IMR-90 (cell line): ENCODE data around the gene HYAL1. TPM values are rescaled to one million over a fixed set of nuclear protein-coding genes. Genes with fewer than 3 reads are reported as not detected.

Experiments used
- ATAC-seq: fragments of 200-7000 bp; cut with Tn5 transposase; 2 replicates; pipeline ENCODE4 v1.9.1; 2020; ENCODE audit warnings: low read depth, mild to moderate bottlenecking, moderate library complexity
- BruUV-seq: library from RNA; stranded (reverse); fragments of 400-500 nt; replicated peaks from 2 replicates; lab custom pipeline; 2021; lab: Mats Ljungman, UMichigan
- CTCF ChIA-PET: fragments of 300-600 bp; formaldehyde crosslinking; extraction: SDS; loops from one replicate; lab custom pipeline; 2021; ENCODE audit warnings: antibody characterized with exemption; lab: Yijun Ruan, JAX
- POLR2A ChIA-PET: fragments of 300-600 bp; sonication (Branson Sonifier 250); formaldehyde crosslinking; loops from one replicate; lab custom pipeline; 2022; ENCODE audit warnings: antibody characterized with exemption; ENCODE audit not compliant: unreplicated experiment; lab: Charles Lee
- DNase-seq: peaks from one replicate; pipeline ENCODE4 v3.0.0; 2013
- H2AFZ ChIP-seq: replicated peaks from 2 replicates; pipeline ENCODE3; 2013; ENCODE audit warnings: low read length, mild to moderate bottlenecking; ENCODE audit not compliant: poor library complexity
- H2AK5ac ChIP-seq: 2 replicates; pipeline ENCODE4 v1.6.1; 2013; ENCODE audit warnings: low read depth, low read length, inconsistent platforms
- H2AK9ac ChIP-seq: replicated peaks from 2 replicates; pipeline ENCODE3; 2013; ENCODE audit warnings: mild to moderate bottlenecking, low read depth, low read length, moderate library complexity; ENCODE audit not compliant: poor library complexity
- H2BK120ac ChIP-seq: 2 replicates; pipeline ENCODE4 v1.6.1; 2013; ENCODE audit warnings: low read depth, low read length, inconsistent platforms
- H2BK15ac ChIP-seq: 3 replicates; pipeline ENCODE4 v1.6.1; 2013; ENCODE audit warnings: low read depth, low read length, inconsistent platforms
- H2BK20ac ChIP-seq: 2 replicates; pipeline ENCODE4 v1.6.1; 2013; ENCODE audit warnings: low read depth, mild to moderate bottlenecking, inconsistent platforms, low read length, moderate library complexity
- H2BK5ac ChIP-seq: 2 replicates; pipeline ENCODE4 v1.6.1; 2013; ENCODE audit warnings: mild to moderate bottlenecking, low read depth, low read length, inconsistent platforms; ENCODE audit not compliant: poor library complexity, severe bottlenecking
- H3K14ac ChIP-seq: replicated peaks from 2 replicates; pipeline ENCODE4 v1.6.1; 2013; ENCODE audit warnings: low read depth, low read length, inconsistent platforms
- H3K18ac ChIP-seq: 2 replicates; pipeline ENCODE4 v1.6.1; 2013; ENCODE audit warnings: low read depth, low read length, control low read depth
- H3K23ac ChIP-seq: 2 replicates; pipeline ENCODE4 v1.6.1; 2013; ENCODE audit warnings: low read depth, low read length, inconsistent platforms
- H3K27ac ChIP-seq: 2 replicates; pipeline ENCODE4 v1.5.1; 2013; ENCODE audit warnings: mild to moderate bottlenecking, control low read depth, low read length; ENCODE audit not compliant: insufficient read depth
- H3K27me3 ChIP-seq: 2 replicates; pipeline ENCODE4 v1.6.1; 2013; ENCODE audit warnings: low read length; ENCODE audit not compliant: control insufficient read depth, insufficient read depth
- H3K36me3 ChIP-seq: 2 replicates; pipeline ENCODE4 v1.6.1; 2013; ENCODE audit warnings: low read length, mixed read lengths; ENCODE audit not compliant: control insufficient read depth, insufficient read depth
- H3K4ac ChIP-seq: 2 replicates; pipeline ENCODE4 v1.6.1; 2013; ENCODE audit warnings: low read depth, low read length, inconsistent platforms
- H3K4me1 ChIP-seq: 2 replicates; pipeline ENCODE4 v1.6.1; 2013; ENCODE audit warnings: low read length, mixed read lengths; ENCODE audit not compliant: control insufficient read depth, insufficient read depth
- H3K4me2 ChIP-seq: 2 replicates; pipeline ENCODE4 v1.6.1; 2013; ENCODE audit warnings: low read depth, mild to moderate bottlenecking, control low read depth, low read length, moderate library complexity
- H3K4me3 ChIP-seq: 2 replicates; pipeline ENCODE4 v1.5.1; 2013; ENCODE audit warnings: low read depth, mild to moderate bottlenecking, control low read depth, low read length, moderate library complexity; ENCODE audit not compliant: insufficient read depth
- H3K56ac ChIP-seq: 2 replicates; pipeline ENCODE4 v1.6.1; 2013; ENCODE audit warnings: low read length, inconsistent platforms; ENCODE audit not compliant: insufficient read depth; ENCODE audit errors: extremely low read depth
- H3K79me1 ChIP-seq, 2 experiments: 2 replicates each; pipeline ENCODE4 v1.6.1; 2013; ENCODE audit warnings: low read length in 2 of 2, inconsistent platforms in 1 of 2, low read depth in 1 of 2
- H3K9ac ChIP-seq: 2 replicates; pipeline ENCODE4 v1.6.1; 2013; ENCODE audit warnings: low read depth, low read length, control low read depth
- H3K9me1 ChIP-seq: 2 replicates; pipeline ENCODE4 v1.6.1; 2013; ENCODE audit warnings: low read length, inconsistent platforms; ENCODE audit not compliant: insufficient read depth
- H3K9me3 ChIP-seq: 2 replicates; pipeline ENCODE4 v1.6.1; 2013; ENCODE audit warnings: low read length; ENCODE audit not compliant: control insufficient read depth, insufficient read depth
- H4K20me1 ChIP-seq: 2 replicates; pipeline ENCODE4 v1.6.1; 2013; ENCODE audit warnings: low read length, inconsistent platforms; ENCODE audit not compliant: insufficient read depth
- H4K5ac ChIP-seq: 2 replicates; pipeline ENCODE4 v1.6.1; 2013; ENCODE audit warnings: mild to moderate bottlenecking, low read depth, low read length, control low read depth
- H4K8ac ChIP-seq, 2 experiments: 2 replicates each; pipeline ENCODE4 v1.6.1; 2013; ENCODE audit warnings: low read depth in 2 of 2, low read length in 2 of 2, control low read depth in 1 of 2, inconsistent platforms in 1 of 2
- H4K91ac ChIP-seq: 2 replicates; pipeline ENCODE4 v1.6.1; 2013; ENCODE audit warnings: low read depth, low read length, inconsistent platforms; ENCODE audit not compliant: insufficient read depth
- BHLHE40 ChIP-seq: fragments of 150-350 bp; IDR thresholded peaks from 2 replicates; pipeline ENCODE4 v1.6.1; 2016; ENCODE audit warnings: mild to moderate bottlenecking, low read depth, low read length
- CEBPB ChIP-seq: IDR thresholded peaks from 2 replicates; pipeline ENCODE4 v1.6.1; 2012; ENCODE audit warnings: low read depth, low read length, improper control_type of control experiment
- CHD1 ChIP-seq: IDR thresholded peaks from 2 replicates; pipeline ENCODE4 v1.6.1; 2012; ENCODE audit warnings: low read depth, low read length, improper control_type of control experiment
- MAZ ChIP-seq: IDR thresholded peaks from 2 replicates; pipeline ENCODE4 v1.6.1; 2012; ENCODE audit warnings: low read depth, mild to moderate bottlenecking, low read length, improper control_type of control experiment, moderate library complexity, borderline replicate concordance
- RAD21 ChIP-seq: IDR thresholded peaks from 2 replicates; pipeline ENCODE4 v1.6.1; 2012; ENCODE audit warnings: low read length, improper control_type of control experiment
- RCOR1 ChIP-seq: IDR thresholded peaks from 2 replicates; pipeline ENCODE4 v1.6.1; 2012; ENCODE audit warnings: mild to moderate bottlenecking, low read length, improper control_type of control experiment; ENCODE audit not compliant: insufficient replicate concordance
- SMC3 ChIP-seq: fragments of 150-350 bp; IDR thresholded peaks from 2 replicates; pipeline ENCODE4 v1.6.1; 2016; ENCODE audit warnings: low read depth, mild to moderate bottlenecking, antibody characterized with exemption, low read length, moderate library complexity
- USF2 ChIP-seq: fragments of 150-350 bp; IDR thresholded peaks from 2 replicates; pipeline ENCODE4 v1.6.1; 2017; ENCODE audit warnings: mild to moderate bottlenecking, antibody characterized with exemption, low read length, low read depth
- WGBS, 2 experiments: methylation state at CpG; one replicate each; pipeline versions ENCODE4 v1.1.5 to v1.1.7; 2013; ENCODE audit warnings: missing lambda C conversion rate in 2 of 2; ENCODE audit not compliant: insufficient read length in 1 of 2; ENCODE audit errors: extremely low coverage in 2 of 2; 5-methylcytosine and 5-hydroxymethylcytosine counted together
- dilution Hi-C: fragments of 300-500 bp; cut with HindIII; formaldehyde crosslinking; loops from one replicate; pipeline ENCODE4 v1.14.3; 2018; ENCODE audit warnings: low sequenced_read_pairs; ENCODE audit not compliant: unreplicated experiment
- in situ Hi-C: fragments of 300-500 bp; cut with MboI; formaldehyde crosslinking; loops from 3 replicates; pipeline ENCODE4 v1.14.3; 2019; ENCODE audit warnings: low sequenced_read_pairs, inconsistent platforms, mixed read lengths
- intact Hi-C: fragments of 100-400 bp; cut with micrococcal nuclease; formaldehyde crosslinking; loops from 2 replicates; pipeline ENCODE4 v1.10.0; 2022
- polyA plus RNA-seq, 3 experiments: library from polyadenylated mRNA; depleted of rRNA; stranded (reverse); fragments of >200 nt; gene quantifications; 2 replicates each; pipeline ENCODE4 v1.2.3, GENCODE V29; 2012; ENCODE audit warnings: low replicate concordance in 1 of 3
- total RNA-seq: library from RNA; depleted of rRNA; stranded (reverse); fragments of >200 nt; gene quantifications from 2 replicates; pipeline ENCODE4 v1.2.3, GENCODE V29; 2012
- TF ChIP-seq, protein P1 (sequence below): fragments of 150-350 bp; IDR thresholded peaks from 2 replicates; pipeline ENCODE4 v1.6.1; 2016; ENCODE audit warnings: low read depth, mild to moderate bottlenecking, low read length, moderate library complexity, borderline replicate concordance
- TF ChIP-seq, protein P2 (sequence below): conservative IDR thresholded peaks from 2 replicates; pipeline ENCODE4 v1.5.1; 2012; ENCODE audit warnings: mild to moderate bottlenecking, low read depth, low read length, improper control_type of control experiment

HYAL1 gene
- total and polyA plus RNA-seq, 2 of the 4 experiments (the other 2 are of a cell fraction), result 0.32 to 0.36 TPM

GRCh38 chr3:50258979-50259378 lies 44.4 kb downstream of the HYAL1 start:
- no peak overlapping the region for H2AFZ ChIP-seq
- DNase-seq (no peak), ATAC-seq (no peak)
- intact Hi-C loops (no loop called here), dilution Hi-C loops (no loop called here), in situ Hi-C loops (no loop called here)
- H2BK5ac ChIP-seq, result no peak overlapping the region
- no TSS peak for BruUV-seq
- peaks cover 23% of the 10 kb centered on the region; the same call in 1 of the 2 replicates for H4K20me1 ChIP-seq
- 87% methylated on average over 9 of the region's 16 CpGs; no CpG with 5 or more reads in 1 of the 2 experiments for WGBS, 2 experiments
- H3K27ac ChIP-seq, result no peak overlapping the region
- peaks cover 9% of the 10 kb centered on the region; the same call in 1 of the 2 replicates for H3K9me1 ChIP-seq
- H3K9me3 ChIP-seq, result no peaks in the 10 kb centered on the region
- H2BK15ac ChIP-seq, result no peak overlapping the region
- H3K4me1 ChIP-seq, result peaks cover 22% of the 10 kb centered on the region
- H3K23ac ChIP-seq, result no peak overlapping the region
- no peak overlapping the region for H2AK5ac ChIP-seq
- ChIA-PET CTCF (interaction anchor here (1.2 to 1.6 kb wide), 3 partner anchors 11 to 75 kb away, joined by 3 to 4 read pairs (median 3); no protein-coding TSS in a partner anchor), POLR2A (no interaction called here)
- H3K14ac ChIP-seq, result no peak overlapping the region
- no peak overlapping the region for H4K8ac ChIP-seq
- no peak overlapping the region for H3K9ac ChIP-seq
- H3K36me3 ChIP-seq, result peaks cover 36% of the 10 kb centered on the region
- no peak overlapping the region for H4K5ac ChIP-seq
- TF ChIP-seq USF2 (no peak), CHD1 (no peak), SMC3 (no peak), CEBPB (no peak), MAZ (no peak), RAD21 (no peak), BHLHE40 (no peak), RCOR1 (no peak)
- TF ChIP-seq, protein P1, sequence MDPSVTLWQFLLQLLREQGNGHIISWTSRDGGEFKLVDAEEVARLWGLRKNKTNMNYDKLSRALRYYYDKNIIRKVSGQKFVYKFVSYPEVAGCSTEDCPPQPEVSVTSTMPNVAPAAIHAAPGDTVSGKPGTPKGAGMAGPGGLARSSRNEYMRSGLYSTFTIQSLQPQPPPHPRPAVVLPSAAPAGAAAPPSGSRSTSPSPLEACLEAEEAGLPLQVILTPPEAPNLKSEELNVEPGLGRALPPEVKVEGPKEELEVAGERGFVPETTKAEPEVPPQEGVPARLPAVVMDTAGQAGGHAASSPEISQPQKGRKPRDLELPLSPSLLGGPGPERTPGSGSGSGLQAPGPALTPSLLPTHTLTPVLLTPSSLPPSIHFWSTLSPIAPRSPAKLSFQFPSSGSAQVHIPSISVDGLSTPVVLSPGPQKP, result no peak
- TF ChIP-seq, protein P2, sequence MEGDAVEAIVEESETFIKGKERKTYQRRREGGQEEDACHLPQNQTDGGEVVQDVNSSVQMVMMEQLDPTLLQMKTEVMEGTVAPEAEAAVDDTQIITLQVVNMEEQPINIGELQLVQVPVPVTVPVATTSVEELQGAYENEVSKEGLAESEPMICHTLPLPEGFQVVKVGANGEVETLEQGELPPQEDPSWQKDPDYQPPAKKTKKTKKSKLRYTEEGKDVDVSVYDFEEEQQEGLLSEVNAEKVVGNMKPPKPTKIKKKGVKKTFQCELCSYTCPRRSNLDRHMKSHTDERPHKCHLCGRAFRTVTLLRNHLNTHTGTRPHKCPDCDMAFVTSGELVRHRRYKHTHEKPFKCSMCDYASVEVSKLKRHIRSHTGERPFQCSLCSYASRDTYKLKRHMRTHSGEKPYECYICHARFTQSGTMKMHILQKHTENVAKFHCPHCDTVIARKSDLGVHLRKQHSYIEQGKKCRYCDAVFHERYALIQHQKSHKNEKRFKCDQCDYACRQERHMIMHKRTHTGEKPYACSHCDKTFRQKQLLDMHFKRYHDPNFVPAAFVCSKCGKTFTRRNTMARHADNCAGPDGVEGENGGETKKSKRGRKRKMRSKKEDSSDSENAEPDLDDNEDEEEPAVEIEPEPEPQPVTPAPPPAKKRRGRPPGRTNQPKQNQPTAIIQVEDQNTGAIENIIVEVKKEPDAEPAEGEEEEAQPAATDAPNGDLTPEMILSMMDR, result no peak; the same call in 1 of the 2 replicates
- H3K4ac ChIP-seq, result no peak overlapping the region
- no peak overlapping the region for H2BK20ac ChIP-seq
- no peak overlapping the region for H3K18ac ChIP-seq
- no peak overlapping the region for H3K4me3 ChIP-seq
- peaks cover 20 to 71% of the 10 kb centered on the region in 2 experiments for H3K79me1 ChIP-seq
- no peak overlapping the region for H2AK9ac ChIP-seq
- no peaks in the 10 kb centered on the region for H3K27me3 ChIP-seq
- H4K91ac ChIP-seq, result no peak overlapping the region
- no peak overlapping the region for H3K4me2 ChIP-seq
- H3K56ac ChIP-seq, result no peak overlapping the region
- H2BK120ac ChIP-seq, result no peak overlapping the region
